ENCODE measurements around the gene DENND1A.

The DENND1A gene

DNA sequence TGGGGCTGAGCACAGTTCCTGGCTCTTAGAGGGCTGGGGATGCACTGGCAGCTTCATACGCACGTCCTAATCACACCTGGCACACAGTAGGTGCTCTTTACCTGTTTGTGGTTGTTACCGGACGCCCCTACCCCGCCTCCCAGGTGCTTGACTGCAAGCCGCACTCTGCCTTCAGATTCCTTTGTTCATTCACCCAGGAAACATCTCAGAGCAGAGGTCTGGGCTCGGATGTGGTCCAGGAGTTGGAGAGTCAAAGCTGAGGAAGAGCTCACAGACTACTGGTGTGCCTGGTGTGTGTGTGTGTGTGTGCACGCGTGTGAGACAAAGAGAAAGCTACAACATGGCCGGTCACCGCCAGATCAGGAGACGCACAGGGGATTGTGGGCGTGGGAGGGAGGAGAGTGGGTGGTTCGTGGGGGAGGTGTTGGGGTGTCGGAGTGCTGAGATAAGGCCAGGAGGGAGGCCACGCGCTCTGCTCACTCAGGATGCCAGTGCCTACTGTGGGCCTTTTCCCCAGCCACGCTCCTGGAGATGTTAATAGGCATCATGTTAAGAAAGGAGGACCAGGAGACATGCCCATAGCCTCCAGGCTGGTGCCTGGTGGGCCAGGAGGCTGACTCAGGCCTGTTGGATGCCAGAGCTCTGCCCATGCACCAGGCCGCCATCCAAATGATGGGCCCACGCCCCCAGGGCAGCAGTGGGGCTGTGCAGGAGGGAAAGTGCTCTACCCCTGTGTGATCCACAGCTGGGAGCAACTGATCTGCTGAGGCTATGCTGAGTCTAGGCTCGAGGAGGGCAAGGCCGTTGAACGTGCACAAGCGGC, 534.0 kb downstream of the DENND1A start:
- Mint-ChIP-seq H3K4me3 (no peak overlapping the region), H3K9me3 (peaks cover 3% of the 10 kb centered on the region), H3K36me3 (no peaks in the 10 kb centered on the region), H3K27me3 (no peaks in the 10 kb centered on the region), H3K27ac (no peak overlapping the region), H3K4me1 (no peaks in the 10 kb centered on the region)
- ATAC-seq = no peak

GRCh38 chr9:123395276-123395688, 534.6 kb downstream of the DENND1A start:
- Mint-ChIP-seq H3K4me1 (no peaks in the 10 kb centered on the region), H3K36me3 (no peaks in the 10 kb centered on the region), H3K4me3 (no peak overlapping the region), H3K27ac (no peak overlapping the region), H3K9me3 (peaks cover 3% of the 10 kb centered on the region), H3K27me3 (no peaks in the 10 kb centered on the region)
- ATAC-seq = peak; percentile 17

GRCh38 chr9:123394291-123395235, 535.4 kb downstream of the DENND1A start:
- Mint-ChIP-seq H3K9me3 (peaks cover 3% of the 10 kb centered on the region), H3K27me3 (no peaks in the 10 kb centered on the region), H3K36me3 (no peaks in the 10 kb centered on the region)

GRCh38 chr9:123392802-123393201, 537.1 kb downstream of the DENND1A start:
- Mint-ChIP-seq H3K4me1 (no peaks in the 10 kb centered on the region), H3K27ac (no peak overlapping the region), H3K27me3 (no peaks in the 10 kb centered on the region), H3K9me3 (peaks cover 3% of the 10 kb centered on the region), H3K4me3 (no peak overlapping the region), H3K36me3 (no peaks in the 10 kb centered on the region)
- ATAC-seq = no peak

More at GRCh38 chr9:123394291-123395235, 535.4 kb downstream of the DENND1A start:
- no peaks in the 10 kb centered on the region for H3K4me1 Mint-ChIP-seq
- H3K4me3 Mint-ChIP-seq = no peak overlapping the region
- no peak for ATAC-seq
- H3K27ac Mint-ChIP-seq = no peak overlapping the region

- no peak for ATAC-seq
- no peaks in the 10 kb centered on the region for H3K4me1 Mint-ChIP-seq
- no peaks in the 10 kb centered on the region for H3K36me3 Mint-ChIP-seq
- H3K27me3 Mint-ChIP-seq = no peaks in the 10 kb centered on the region
- H3K9me3 Mint-ChIP-seq = peaks cover 3% of the 10 kb centered on the region
- no peak overlapping the region for H3K4me3 Mint-ChIP-seq
- no peak overlapping the region for H3K27ac Mint-ChIP-seq
Observed at GRCh38 chr9:123391946-123392345, 538.0 kb downstream of the DENND1A start.

GRCh38 chr9:123391233-123391632, 538.7 kb downstream of the DENND1A start:
- H3K27me3 Mint-ChIP-seq = no peaks in the 10 kb centered on the region
- no peaks in the 10 kb centered on the region for H3K36me3 Mint-ChIP-seq
- no peak for ATAC-seq
- H3K27ac Mint-ChIP-seq = no peak overlapping the region
- H3K4me3 Mint-ChIP-seq = no peak overlapping the region
- H3K9me3 Mint-ChIP-seq = peaks cover 3% of the 10 kb centered on the region
- no peaks in the 10 kb centered on the region for H3K4me1 Mint-ChIP-seq

- H3K27ac Mint-ChIP-seq = no peak overlapping the region
- H3K4me1 Mint-ChIP-seq = no peaks in the 10 kb centered on the region
- H3K36me3 Mint-ChIP-seq = no peaks in the 10 kb centered on the region
- H3K4me3 Mint-ChIP-seq = no peak overlapping the region
- peaks cover 3% of the 10 kb centered on the region for H3K9me3 Mint-ChIP-seq
- no peak for ATAC-seq
- H3K27me3 Mint-ChIP-seq = no peaks in the 10 kb centered on the region
Observed at GRCh38 chr9:123390337-123391135, 539.4 kb downstream of the DENND1A start.

- Mint-ChIP-seq H3K4me1 (no peaks in the 10 kb centered on the region), H3K4me3 (no peak overlapping the region)
- no peak for ATAC-seq
Observed at GRCh38 chr9:123389698-123390097, 540.2 kb downstream of the DENND1A start.

DNA sequence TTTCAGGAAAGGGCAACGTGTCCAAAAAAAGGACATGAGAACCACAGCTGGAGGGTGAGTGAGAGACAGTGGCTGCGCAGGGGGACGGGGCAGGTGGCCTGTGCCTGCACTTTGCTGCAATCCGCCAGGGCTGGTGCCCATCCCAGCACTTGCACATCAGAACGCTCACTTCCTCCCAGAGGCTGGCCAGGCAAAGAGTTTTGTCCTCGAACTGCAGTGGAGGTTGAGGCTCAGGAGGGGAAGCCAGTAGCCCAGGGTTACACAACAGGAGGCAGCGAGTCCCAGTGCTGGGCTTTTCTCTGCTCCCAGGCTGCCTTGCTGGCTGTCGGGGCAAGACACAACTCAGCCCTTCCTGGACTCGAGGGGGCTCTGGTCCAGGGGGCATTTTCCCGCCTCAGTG, 540.9 kb downstream of the DENND1A start:
- Mint-ChIP-seq H3K27me3 (no peaks in the 10 kb centered on the region), H3K27ac (no peak overlapping the region), H3K4me3 (no peak overlapping the region)

More at GRCh38 chr9:123389698-123390097, 540.2 kb downstream of the DENND1A start:
- Mint-ChIP-seq H3K36me3 (no peaks in the 10 kb centered on the region), H3K27ac (no peak overlapping the region), H3K27me3 (no peaks in the 10 kb centered on the region), H3K9me3 (peaks cover 3% of the 10 kb centered on the region)

DNA sequence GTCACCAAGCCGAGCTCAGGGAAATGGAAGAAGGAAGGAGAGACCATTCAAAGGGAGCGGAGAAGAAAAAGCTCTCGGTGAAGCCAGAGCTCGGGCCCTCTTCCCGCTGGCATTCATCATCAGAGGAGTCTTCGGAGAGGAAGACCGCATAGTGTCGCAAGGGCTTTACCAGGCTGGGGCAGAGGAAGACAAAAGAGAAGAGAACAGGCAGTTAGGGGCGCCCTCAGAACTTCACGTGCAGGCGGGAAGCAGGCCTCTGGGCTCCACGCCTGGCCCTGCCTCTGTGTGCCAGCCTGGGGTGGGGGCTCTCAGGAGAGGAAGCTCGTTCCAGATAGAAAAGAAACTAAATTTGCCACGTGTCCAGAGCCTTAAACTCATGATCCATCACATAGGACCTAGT, 542.2 kb downstream of the DENND1A start:
- Mint-ChIP-seq H3K4me3 (no peak overlapping the region), H3K9me3 (peaks cover under 1% of the 10 kb centered on the region), H3K4me1 (no peaks in the 10 kb centered on the region), H3K27me3 (no peaks in the 10 kb centered on the region), H3K27ac (no peak overlapping the region), H3K36me3 (no peaks in the 10 kb centered on the region)
- ATAC-seq = no peak

More for the DNA sequence above, 540.9 kb downstream of the DENND1A start:
- no peak for ATAC-seq
- peaks cover 3% of the 10 kb centered on the region for H3K9me3 Mint-ChIP-seq
- no peaks in the 10 kb centered on the region for H3K36me3 Mint-ChIP-seq
- H3K4me1 Mint-ChIP-seq = no peaks in the 10 kb centered on the region

GRCh38 chr9:123383512-123384170, 546.3 kb downstream of the DENND1A start:
- peaks cover 6% of the 10 kb centered on the region for H3K36me3 Mint-ChIP-seq
- no peaks in the 10 kb centered on the region for H3K4me1 Mint-ChIP-seq
- H3K9me3 Mint-ChIP-seq = no peaks in the 10 kb centered on the region
- no peak for ATAC-seq
- H3K27me3 Mint-ChIP-seq = no peaks in the 10 kb centered on the region
- no peak overlapping the region for H3K4me3 Mint-ChIP-seq
- H3K27ac Mint-ChIP-seq = no peak overlapping the region

DNA sequence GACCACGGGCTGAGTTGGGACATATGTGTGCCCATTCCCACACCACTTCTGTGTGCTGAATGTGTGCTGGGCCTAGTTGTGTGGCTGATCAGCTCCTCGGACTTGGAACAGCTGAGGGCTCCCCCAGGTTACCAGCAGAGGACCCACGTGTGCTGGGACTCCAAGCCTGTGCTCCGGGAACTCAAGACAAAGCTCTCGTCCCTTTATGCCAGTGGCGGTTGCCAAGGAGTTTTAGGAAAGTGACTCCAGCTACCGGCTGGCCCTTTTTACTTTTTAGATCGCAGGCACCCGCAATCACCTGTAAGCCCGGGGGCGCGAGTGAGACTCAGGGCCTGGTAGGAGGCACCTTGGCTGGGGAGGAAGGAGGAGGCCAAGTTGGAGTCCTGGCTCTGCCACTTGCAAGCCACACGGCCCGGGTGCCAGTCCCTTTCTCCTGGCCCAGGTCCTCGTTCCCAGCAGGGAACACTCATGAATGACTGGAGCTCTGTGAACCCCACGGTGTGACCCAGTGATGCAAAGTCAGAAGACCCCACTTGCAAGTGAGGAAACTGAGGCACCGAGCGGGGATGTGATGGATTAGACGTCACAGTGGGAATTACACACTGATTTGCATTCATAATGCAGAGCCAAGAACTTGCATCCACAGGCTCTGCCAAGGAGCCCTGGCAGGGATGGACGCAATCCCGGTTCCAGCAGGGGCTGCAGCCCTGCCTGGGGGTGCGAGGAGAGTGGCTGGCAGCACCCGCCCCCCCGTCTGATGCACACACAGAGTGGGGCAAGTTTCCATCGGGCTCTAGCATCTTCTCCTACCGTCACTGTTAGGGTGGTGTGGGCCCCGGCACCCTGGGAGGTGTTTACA, 547.0 kb downstream of the DENND1A start:
- no peak overlapping the region for H3K27ac Mint-ChIP-seq
- H3K4me1 Mint-ChIP-seq = no peaks in the 10 kb centered on the region
- no peaks in the 10 kb centered on the region for H3K27me3 Mint-ChIP-seq
- H3K4me3 Mint-ChIP-seq = no peak overlapping the region
- ATAC-seq = no peak
- peaks cover 12% of the 10 kb centered on the region for H3K36me3 Mint-ChIP-seq
- no peaks in the 10 kb centered on the region for H3K9me3 Mint-ChIP-seq

- Mint-ChIP-seq H3K4me1 (no peaks in the 10 kb centered on the region), H3K36me3 (peaks cover 18% of the 10 kb centered on the region), H3K27me3 (no peaks in the 10 kb centered on the region), H3K4me3 (no peak overlapping the region), H3K27ac (no peak overlapping the region), H3K9me3 (no peaks in the 10 kb centered on the region)
- ATAC-seq = no peak
Observed at GRCh38 chr9:123380852-123381705, 548.8 kb downstream of the DENND1A start.
